ENCODE results near the gene ZNF428.

DNA sequence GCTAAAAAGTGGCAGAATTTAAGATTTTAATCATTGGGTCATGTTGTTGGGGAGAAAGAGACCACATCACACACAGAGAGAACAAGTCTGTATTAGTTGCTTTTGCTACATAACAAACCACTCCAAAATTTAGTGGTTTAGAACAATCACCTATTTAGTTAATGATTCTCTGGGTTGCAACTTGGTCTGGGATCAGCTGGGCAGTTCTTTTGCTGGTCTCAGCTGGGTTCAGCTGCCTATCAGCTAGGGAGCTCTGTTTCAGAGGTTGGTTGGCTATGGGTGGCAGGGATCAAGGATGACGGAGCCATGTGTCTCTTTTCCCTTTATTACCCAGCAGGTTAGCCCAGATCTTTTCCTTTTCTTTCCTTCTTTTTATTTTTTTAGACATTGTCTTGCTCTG, 34.9 kb downstream of the ZNF428 start:
- TF ChIP-seq EZH2phosphoT487 (IDR thresholded peaks at IDR 0.05) (no peak), EZH2 (IDR thresholded peaks at IDR 0.05) (no peak), CTCF (IDR thresholded peaks at IDR 0.05) (no peak)

Data from neural progenitor cell (in vitro differentiated cells).